Left lung (tissue), 10 donors: ENCODE data around the gene CEACAM5. TPM values are rescaled to one million over a fixed set of nuclear protein-coding genes. Genes with fewer than 3 reads are reported as not detected.
"Not testable (repeated sequence)": the region's sequence is repeated elsewhere in the genome, so short reads cannot be mapped to it uniquely, and the experiment has no call there.

Source experiments
- ATAC-seq: fragments of 200-7000 bp; cut with Tn5 transposase; one replicate; pipeline ENCODE4 v1.9.1; 2020; ENCODE audit warnings: moderate library complexity
- DNase-seq, 4 donors: peaks; one replicate each; pipeline ENCODE4 v3.0.0-alpha.2; 2013 to 2020
- H3K27ac ChIP-seq, 2 donors: fragments of 200-600 bp; sonication (generic) in 1 of 2; one replicate each; pipeline versions ENCODE4 v1.5.0 to v1.8.0; 2020 to 2021
- H3K27me3 ChIP-seq, 2 donors: fragments of 200-600 bp; sonication (generic) in 1 of 2; one replicate each; pipeline versions ENCODE4 v1.5.0 to v1.8.0; 2020 to 2021
- H3K36me3 ChIP-seq, 2 donors: fragments of 200-600 bp; sonication (generic) in 1 of 2; one replicate each; pipeline versions ENCODE4 v1.5.0 to v1.8.0; 2020 to 2021
- H3K4me1 ChIP-seq, 2 donors: fragments of 200-600 bp; one replicate each; pipeline ENCODE4 v1.8.0; 2021
- H3K4me3 ChIP-seq, 2 donors: fragments of 200-600 bp; sonication (generic) in 1 of 2; one replicate each; pipeline versions ENCODE4 v1.5.0 to v1.8.0; 2020 to 2021; ENCODE audit warnings: mild to moderate bottlenecking in 1 of 2
- H3K9me3 ChIP-seq, 2 donors: fragments of 200-600 bp; sonication (generic) in 1 of 2; one replicate each; pipeline versions ENCODE4 v1.5.0 to v1.8.0; 2020 to 2021
- intact Hi-C, 2 donors: fragments of 100-400 bp; cut with DNase I; formaldehyde crosslinking; loops; one replicate each; pipeline versions ENCODE4 v1.11.2 to v1.14.2; 2022
- polyA plus RNA-seq, 6 donors: library from polyadenylated mRNA; unstranded; fragments of 120-200 nt; gene quantifications; one replicate each; pipeline ENCODE4 v1.2.1, GENCODE V29; 2013; ENCODE audit not compliant: insufficient read length in 6 of 6
- total RNA-seq, 2 donors: library from RNA; stranded (reverse); fragmentation: NEBNext Ultra II Directional; extraction: Animal tissue kit (Norgen Biotek cat#: 25700); gene quantifications; one replicate each; pipeline ENCODE4 v1.2.1, GENCODE V29; 2021
- TF ChIP-seq, protein P1 (sequence below), 2 donors: fragments of 200-600 bp; sonication (generic) in 1 of 2; IDR thresholded peaks; one replicate each; pipeline versions ENCODE4 v1.5.0 to v1.8.0; 2021; ENCODE audit warnings: antibody characterized with exemption in 2 of 2
- donor health status: DM: no; HTN: yes; CAD: no.
- donor health status: DM: no; HTN: no; CAD: no.

The CEACAM5 gene
- total and polyA plus RNA-seq, 8 donors, result 0.10 to 31.1 (median 0.18) TPM

DNA sequence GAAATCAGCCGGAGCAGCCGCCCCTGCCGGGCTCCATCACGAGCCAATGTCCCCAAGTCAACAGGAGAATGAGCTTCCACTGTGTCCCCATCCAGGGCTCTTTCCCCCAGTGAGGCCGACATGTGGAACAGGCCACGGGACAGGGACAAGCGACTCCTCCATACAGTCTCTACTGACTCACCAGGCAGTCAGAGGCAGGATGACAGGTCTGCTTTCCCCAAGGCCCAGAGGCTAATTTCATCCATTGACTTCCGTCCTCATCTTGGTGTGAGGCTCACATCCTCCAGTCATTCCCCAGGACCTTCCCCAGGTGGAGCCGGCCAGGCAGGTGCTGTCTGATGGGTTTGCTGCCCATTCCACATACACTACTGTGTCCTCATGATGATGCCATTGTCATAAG, 50.4 kb downstream of the CEACAM5 start:
- peak overlapping the region; percentile 26 to 47 for H3K27ac ChIP-seq
- H3K36me3 ChIP-seq, result no peaks in the 10 kb centered on the region
- peaks cover 0 to 5% of the 10 kb centered on the region in 2 donors for H3K27me3 ChIP-seq
- no peak for DNase-seq
- intact Hi-C loops, result no loop called here
- H3K4me1 ChIP-seq, result peaks cover 0 to 23% of the 10 kb centered on the region in 2 donors
- ATAC-seq, result no peak
- TF ChIP-seq, protein P1, sequence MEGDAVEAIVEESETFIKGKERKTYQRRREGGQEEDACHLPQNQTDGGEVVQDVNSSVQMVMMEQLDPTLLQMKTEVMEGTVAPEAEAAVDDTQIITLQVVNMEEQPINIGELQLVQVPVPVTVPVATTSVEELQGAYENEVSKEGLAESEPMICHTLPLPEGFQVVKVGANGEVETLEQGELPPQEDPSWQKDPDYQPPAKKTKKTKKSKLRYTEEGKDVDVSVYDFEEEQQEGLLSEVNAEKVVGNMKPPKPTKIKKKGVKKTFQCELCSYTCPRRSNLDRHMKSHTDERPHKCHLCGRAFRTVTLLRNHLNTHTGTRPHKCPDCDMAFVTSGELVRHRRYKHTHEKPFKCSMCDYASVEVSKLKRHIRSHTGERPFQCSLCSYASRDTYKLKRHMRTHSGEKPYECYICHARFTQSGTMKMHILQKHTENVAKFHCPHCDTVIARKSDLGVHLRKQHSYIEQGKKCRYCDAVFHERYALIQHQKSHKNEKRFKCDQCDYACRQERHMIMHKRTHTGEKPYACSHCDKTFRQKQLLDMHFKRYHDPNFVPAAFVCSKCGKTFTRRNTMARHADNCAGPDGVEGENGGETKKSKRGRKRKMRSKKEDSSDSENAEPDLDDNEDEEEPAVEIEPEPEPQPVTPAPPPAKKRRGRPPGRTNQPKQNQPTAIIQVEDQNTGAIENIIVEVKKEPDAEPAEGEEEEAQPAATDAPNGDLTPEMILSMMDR (IDR thresholded peaks at IDR 0.05), result no peak
- no peaks in the 10 kb centered on the region for H3K9me3 ChIP-seq
- peak overlapping the region in 1 of 2 donors; percentile 33 for H3K4me3 ChIP-seq

DNA sequence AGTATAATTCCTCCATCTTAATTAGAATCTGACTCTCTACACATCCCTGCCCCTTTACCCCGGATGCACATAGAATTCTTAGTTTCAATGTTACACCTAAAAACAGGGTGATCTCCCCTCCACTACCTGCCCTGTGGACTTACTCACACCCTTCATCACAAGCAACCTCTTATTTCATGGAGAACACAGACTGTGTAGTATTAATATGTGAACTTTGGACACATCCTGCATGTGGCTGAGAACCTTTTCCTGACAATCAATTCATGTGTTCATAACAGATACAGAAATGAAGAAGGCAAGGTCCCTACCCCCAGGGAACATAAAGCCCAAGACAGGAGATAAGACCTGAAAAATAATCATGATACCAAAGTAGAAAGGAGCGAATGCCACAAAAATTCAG, 58.7 kb downstream of the CEACAM5 start:
- no peak for ATAC-seq
- no peaks in the 10 kb centered on the region for H3K9me3 ChIP-seq
- no peaks in the 10 kb centered on the region for H3K27me3 ChIP-seq
- no peak for DNase-seq
- H3K36me3 ChIP-seq, result peaks cover 0 to 11% of the 10 kb centered on the region in 2 donors
- H3K27ac ChIP-seq, result peak overlapping the region in 1 of 2 donors; percentile 26
- peaks cover 0 to 9% of the 10 kb centered on the region in 2 donors for H3K4me1 ChIP-seq
- no peak overlapping the region for H3K4me3 ChIP-seq
- TF ChIP-seq, protein P1 (IDR thresholded peaks at IDR 0.05), result no peak
- intact Hi-C loops, result no loop called here

DNA sequence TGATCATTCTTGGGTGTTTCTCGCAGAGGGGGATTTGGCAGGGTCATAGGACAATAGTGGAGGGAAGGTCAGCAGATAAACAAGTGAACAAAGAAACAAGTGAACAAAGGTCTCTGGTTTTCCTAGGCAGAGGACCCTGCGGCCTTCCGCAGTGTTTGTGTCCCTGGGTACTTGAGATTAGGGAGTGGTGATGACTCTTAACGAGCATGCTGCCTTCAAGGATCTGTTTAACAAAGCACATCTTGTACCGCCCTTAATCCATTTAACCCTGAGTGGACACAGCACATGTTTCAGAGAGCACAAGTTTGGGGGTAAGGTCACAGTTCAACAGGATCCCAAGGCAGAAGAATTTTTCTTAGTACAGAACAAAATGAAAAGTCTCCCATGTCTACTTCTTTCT, 59.7 kb downstream of the CEACAM5 start:
- H3K27me3 ChIP-seq, H3K9me3 ChIP-seq, DNase-seq, H3K27ac ChIP-seq, H3K4me3 ChIP-seq, ATAC-seq, intact Hi-C loops: not testable (repeated sequence)
- Histone ChIP-seq H3K4me1 (peaks cover 0 to 17% of the 10 kb centered on the region in 2 donors), H3K36me3 (peaks cover 0 to 11% of the 10 kb centered on the region in 2 donors)

DNA sequence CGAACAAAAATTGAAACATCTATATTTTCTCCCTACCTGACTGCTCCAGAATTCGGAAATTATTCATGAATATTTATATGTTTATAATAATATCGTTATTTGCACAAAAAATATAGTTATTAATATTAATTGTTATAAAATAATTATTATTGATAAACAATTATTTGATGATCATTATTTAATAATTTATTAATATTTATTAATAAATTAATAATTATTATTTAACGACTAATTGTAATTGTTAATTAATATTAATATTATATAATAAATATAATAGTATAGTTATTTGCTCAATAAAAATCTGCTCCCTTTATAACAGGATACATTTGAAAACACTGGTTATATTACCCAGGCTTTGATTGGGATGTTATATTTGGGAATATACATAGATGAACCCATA, 61.2 kb downstream of the CEACAM5 start:
- peaks cover 0 to 11% of the 10 kb centered on the region in 2 donors for H3K36me3 ChIP-seq
- no peak overlapping the region for H3K27ac ChIP-seq
- ATAC-seq (no peak), DNase-seq (no peak)
- no peak overlapping the region for H3K4me3 ChIP-seq
- intact Hi-C loops, result no loop called here
- H3K27me3 ChIP-seq, result no peaks in the 10 kb centered on the region
- no peaks in the 10 kb centered on the region for H3K9me3 ChIP-seq
- H3K4me1 ChIP-seq, result peaks cover 0 to 28% of the 10 kb centered on the region in 2 donors
- TF ChIP-seq, protein P1 (IDR thresholded peaks at IDR 0.05), result no peak

DNA sequence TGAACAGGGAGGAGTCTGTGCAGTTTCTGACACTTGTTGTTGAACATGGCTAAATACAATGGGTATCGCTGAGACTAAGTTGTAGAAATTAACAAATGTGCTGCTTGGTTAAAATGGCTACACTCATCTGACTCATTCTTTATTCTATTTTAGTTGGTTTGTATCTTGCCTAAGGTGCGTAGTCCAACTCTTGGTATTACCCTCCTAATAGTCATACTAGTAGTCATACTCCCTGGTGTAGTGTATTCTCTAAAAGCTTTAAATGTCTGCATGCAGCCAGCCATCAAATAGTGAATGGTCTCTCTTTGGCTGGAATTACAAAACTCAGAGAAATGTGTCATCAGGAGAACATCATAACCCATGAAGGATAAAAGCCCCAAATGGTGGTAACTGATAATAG, 63.0 kb downstream of the CEACAM5 start:
- H3K27ac ChIP-seq, result peak overlapping the region in 1 of 2 donors; percentile 21
- peaks cover 6 to 34% of the 10 kb centered on the region in 2 donors for H3K4me1 ChIP-seq
- DNase-seq (no peak), ATAC-seq (no peak)
- no peaks in the 10 kb centered on the region for H3K9me3 ChIP-seq
- peaks cover 0 to 11% of the 10 kb centered on the region in 2 donors for H3K36me3 ChIP-seq
- intact Hi-C loops, result no loop called here
- no peak overlapping the region for H3K4me3 ChIP-seq
- H3K27me3 ChIP-seq, result no peaks in the 10 kb centered on the region
- TF ChIP-seq, protein P1 (IDR thresholded peaks at IDR 0.05), result no peak

DNA sequence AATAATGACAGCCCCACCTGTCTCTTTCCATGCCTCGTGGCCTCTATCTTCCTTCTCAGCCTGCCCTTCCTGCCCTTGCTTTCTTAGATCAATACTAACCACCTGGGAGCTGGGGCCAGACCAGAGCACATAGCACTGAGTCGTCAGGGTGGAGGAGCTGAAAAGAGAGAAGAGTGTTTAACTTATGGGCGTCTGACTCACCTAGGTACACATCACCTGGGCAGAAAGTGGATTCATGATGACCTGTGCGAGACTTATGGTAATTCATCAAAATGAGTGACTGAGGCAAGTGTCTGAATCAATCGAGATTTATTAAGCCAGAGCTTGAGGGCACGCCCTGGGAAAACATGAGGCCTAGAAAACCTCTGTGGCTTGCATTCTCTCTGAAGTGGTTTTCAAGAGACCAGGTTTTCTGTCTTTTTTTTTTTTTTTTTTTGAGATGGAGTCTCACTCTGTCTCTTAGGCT, 66.1 kb downstream of the CEACAM5 start:
- Histone ChIP-seq H3K4me3 (no peak overlapping the region), H3K9me3 (no peaks in the 10 kb centered on the region), H3K27ac (peak overlapping the region; percentile 61 to 70), H3K36me3 (peaks cover 0 to 11% of the 10 kb centered on the region in 2 donors), H3K4me1 (peaks cover 6 to 34% of the 10 kb centered on the region in 2 donors), H3K27me3 (peaks cover 0 to 14% of the 10 kb centered on the region in 2 donors)
- intact Hi-C loops, result no loop called here
- TF ChIP-seq, protein P1 (IDR thresholded peaks at IDR 0.05), result no peak
- ATAC-seq, result peak; percentile 93
- peak in 1 of 4 donors; percentile 77 for DNase-seq
